ENCODE measurements around the gene IL17RB. TPM values are rescaled to one million over a fixed set of nuclear protein-coding genes. Genes with fewer than 3 reads are reported as not detected.

Gene IL17RB
- total RNA-seq (2022; extraction: Qiagen RNA extraction) = 0.75 to 1.2 TPM (median 0.86 TPM) in 5 replicates

GRCh38 chr3:53846134-53846850 is at the start of gene IL17RB, which contains the start of gene CHDH:
TSS of gene IL17RB (plus strand) at chr3:53846568. CDS start at chr3:53846589, 21 bp downstream.
TSS of gene CHDH (minus strand) at chr3:53846419. CDS start at chr3:53824008, 22,411 bp downstream.

GRCh38 chr3:53881691-53882593 is 35.6 kb downstream of the IL17RB start, which contains the start of gene ACTR8:
TSS of gene ACTR8 (minus strand) at chr3:53882152. CDS start at chr3:53882101, 51 bp downstream.

GRCh38 chr3:53891497-53892285 is 45.3 kb downstream of the IL17RB start, which contains the start of gene SELENOK:
TSS of gene SELENOK (minus strand) at chr3:53891859.

Other genes starting within 250 kb of the IL17RB start
- gene CHDH, start 149 bp upstream of the IL17RB start, total RNA-seq (2022; extraction: Qiagen RNA extraction) = 1.7 to 2.9 TPM (median 2.2 TPM) in 5 replicates
- 14.0 to 17.4 TPM (median 15.9 TPM) in 5 replicates for gene ACTR8, start 35.6 kb downstream of the IL17RB start, total RNA-seq (2022; extraction: Qiagen RNA extraction)
- 16.9 to 27.7 TPM (median 20.9 TPM) in 5 replicates for gene SELENOK, start 45.3 kb downstream of the IL17RB start, total RNA-seq (2022; extraction: Qiagen RNA extraction)